Muscle of leg (tissue), 11 donors: ENCODE data around the gene AKT1. TPM values are rescaled to one million over a fixed set of nuclear protein-coding genes. Genes with fewer than 3 reads are reported as not detected.
A peak's percentile ranks its signal among the peaks of the same experiment; 100 is the strongest.

Source experiments
- DNase-seq: peaks from one replicate; pipeline ENCODE4 v3.0.0; 2013
- H3K27ac ChIP-seq: one replicate; pipeline ENCODE4 v1.5.1; 2013; ENCODE audit warnings: mild to moderate bottlenecking, low read length, control low read depth
- H3K27me3 ChIP-seq: one replicate; pipeline ENCODE4 v1.6.1; 2013; ENCODE audit warnings: low read length; ENCODE audit not compliant: control insufficient read depth, insufficient read depth
- H3K36me3 ChIP-seq: one replicate; pipeline ENCODE4 v1.6.1; 2013; ENCODE audit warnings: low read length; ENCODE audit not compliant: control insufficient read depth, insufficient read depth
- H3K4me1 ChIP-seq: one replicate; pipeline ENCODE4 v1.6.1; 2013; ENCODE audit warnings: low read length; ENCODE audit not compliant: control insufficient read depth, insufficient read depth
- H3K4me3 ChIP-seq: one replicate; pipeline ENCODE4 v1.5.1; 2013; ENCODE audit warnings: low read length, control low read depth
- H3K9me3 ChIP-seq: replicated peaks from 2 replicates; pipeline ENCODE4 v1.6.1; 2013; ENCODE audit warnings: low read depth, low read length; ENCODE audit not compliant: control insufficient read depth
- WGBS: methylation state at CpG from one replicate; pipeline ENCODE4 v1.1.5; 2013; ENCODE audit warnings: missing lambda C conversion rate; ENCODE audit not compliant: insufficient coverage; 5-methylcytosine and 5-hydroxymethylcytosine counted together
- polyA plus RNA-seq, 8 donors: library from polyadenylated mRNA; unstranded; fragments of 120-200 nt; gene quantifications; one replicate each; pipeline versions ENCODE4 v1.2.1 to v1.2.3, GENCODE V29; 2013; ENCODE audit warnings: inconsistent platforms in 1 of 8, low replicate concordance in 1 of 8; ENCODE audit not compliant: insufficient read length in 8 of 8, insufficient read depth in 1 of 8
- total RNA-seq: library from RNA; stranded (reverse); fragments of 120-200 nt; gene quantifications from one replicate; pipeline ENCODE4 v1.2.4, GENCODE V29; 2013

The AKT1 gene
- total and polyA plus RNA-seq, 9 donors, result 135 to 255 (median 217) TPM

DNA sequence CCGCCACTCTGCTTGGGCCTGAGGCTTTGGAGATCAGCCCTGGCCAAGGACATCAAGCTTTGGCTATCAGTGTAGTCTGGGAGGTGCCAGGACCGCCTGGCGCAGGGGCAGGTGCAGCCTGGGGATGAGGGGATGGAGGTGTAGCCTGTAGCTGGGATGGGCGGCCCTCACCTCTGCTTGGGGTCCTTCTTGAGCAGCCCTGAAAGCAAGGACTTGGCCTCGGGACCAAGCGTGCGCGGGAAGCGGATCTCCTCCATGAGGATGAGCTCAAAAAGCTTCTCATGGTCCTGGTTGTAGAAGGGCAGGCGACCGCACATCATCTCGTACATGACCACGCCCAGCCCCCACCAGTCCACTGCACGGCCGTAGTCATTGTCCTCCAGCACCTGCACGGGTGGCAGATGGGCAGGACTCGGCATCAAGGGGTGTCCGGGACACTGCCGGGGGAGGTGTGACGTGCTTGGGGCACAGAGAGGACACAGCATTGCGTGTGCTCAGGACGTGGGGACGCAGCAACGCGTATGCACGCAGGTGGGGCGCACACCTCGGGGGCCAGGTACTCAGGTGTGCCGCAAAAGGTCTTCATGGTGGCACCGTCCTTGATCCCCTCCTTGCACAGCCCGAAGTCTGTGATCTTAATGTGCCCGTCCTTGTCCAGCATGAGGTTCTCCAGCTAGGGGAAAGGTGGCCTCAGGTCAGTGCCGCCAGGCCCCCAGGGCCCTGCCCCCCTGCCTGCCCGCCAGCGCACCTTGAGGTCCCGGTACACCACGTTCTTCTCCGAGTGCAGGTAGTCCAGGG lies 22.6 kb downstream of the AKT1 start:
- no peak for DNase-seq
- H3K36me3 ChIP-seq, result peaks cover 84% of the 10 kb centered on the region
- H3K4me1 ChIP-seq, result peaks cover 24% of the 10 kb centered on the region
- H3K27me3 ChIP-seq, result no peaks in the 10 kb centered on the region
- H3K9me3 ChIP-seq, result peaks cover 8% of the 10 kb centered on the region
- H3K27ac ChIP-seq, result no peak overlapping the region
- no peak overlapping the region for H3K4me3 ChIP-seq
- 92% methylated on average over 38 of the region's 38 CpGs for WGBS

DNA sequence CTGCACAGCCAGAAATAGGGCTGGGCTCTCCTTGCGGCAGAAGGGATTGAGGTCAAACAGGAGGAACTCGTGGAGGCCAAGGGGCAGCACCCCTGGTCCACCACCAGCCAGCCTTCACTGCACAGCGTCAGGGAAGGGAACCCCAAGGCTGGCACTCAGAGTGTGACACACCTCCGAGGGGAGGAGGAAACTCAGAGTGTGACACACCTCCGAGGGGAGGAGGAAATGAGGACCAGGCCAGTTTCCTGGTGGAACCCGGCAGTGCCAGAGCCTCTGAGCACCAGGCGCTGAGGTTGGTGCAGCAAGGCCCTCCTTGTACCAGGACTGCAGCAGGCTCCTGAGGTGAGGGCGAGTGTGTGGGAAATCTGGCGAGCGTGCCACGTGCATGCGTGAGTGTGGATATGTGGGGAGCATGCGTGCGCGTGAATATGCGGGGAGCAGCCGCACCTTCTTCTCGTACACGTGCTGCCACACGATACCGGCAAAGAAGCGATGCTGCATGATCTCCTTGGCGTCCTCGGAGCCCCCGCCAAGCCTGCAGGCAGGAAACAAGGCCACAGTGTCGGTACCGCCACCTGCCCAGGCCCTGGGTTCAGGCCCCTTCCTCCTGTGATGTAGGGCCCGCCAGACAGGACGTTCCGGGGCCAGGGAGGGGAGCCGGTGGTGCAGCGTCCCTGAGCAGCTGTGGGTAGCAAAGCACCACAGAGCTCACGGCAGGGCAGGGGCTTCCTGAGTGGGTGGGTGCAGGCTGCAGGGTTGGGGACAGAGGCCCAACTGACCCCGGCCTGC lies 23.4 kb downstream of the AKT1 start:
- H3K36me3 ChIP-seq, result peaks cover 77% of the 10 kb centered on the region
- no peak for DNase-seq
- WGBS, result 91% methylated on average over 34 of the region's 34 CpGs

DNA sequence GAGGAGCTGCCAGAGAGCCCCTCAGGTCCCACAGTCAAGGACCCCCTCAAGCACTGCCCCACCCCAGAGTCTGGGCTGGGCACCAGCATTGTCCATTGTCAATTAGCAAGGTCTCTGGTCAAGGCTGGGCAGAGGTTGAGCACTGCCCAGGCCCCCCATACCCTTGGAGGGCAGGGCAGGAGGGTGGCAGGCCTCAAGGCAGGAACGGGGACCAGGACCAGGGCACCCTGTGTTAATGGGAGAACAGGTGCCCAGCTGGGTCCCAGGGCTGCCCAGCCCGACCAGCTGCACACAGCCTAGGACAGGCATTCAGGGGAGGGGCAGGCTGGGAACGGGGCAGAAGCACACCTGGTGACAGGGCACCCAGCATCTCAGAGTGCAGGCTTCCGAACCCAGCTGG lies 24.2 kb downstream of the AKT1 start:
- Histone ChIP-seq H3K27ac (no peak overlapping the region), H3K36me3 (peaks cover 70% of the 10 kb centered on the region), H3K4me1 (peaks cover 18% of the 10 kb centered on the region), H3K9me3 (peaks cover 8% of the 10 kb centered on the region), H3K4me3 (no peak overlapping the region), H3K27me3 (no peaks in the 10 kb centered on the region)
- WGBS, result 95% methylated on average over 4 of the region's 4 CpGs
- DNase-seq, result no peak

More for the DNA sequence above, 23.4 kb downstream of the AKT1 start:
- Histone ChIP-seq H3K4me3 (no peak overlapping the region), H3K27me3 (no peaks in the 10 kb centered on the region), H3K4me1 (peaks cover 18% of the 10 kb centered on the region), H3K9me3 (peaks cover 8% of the 10 kb centered on the region), H3K27ac (no peak overlapping the region)

DNA sequence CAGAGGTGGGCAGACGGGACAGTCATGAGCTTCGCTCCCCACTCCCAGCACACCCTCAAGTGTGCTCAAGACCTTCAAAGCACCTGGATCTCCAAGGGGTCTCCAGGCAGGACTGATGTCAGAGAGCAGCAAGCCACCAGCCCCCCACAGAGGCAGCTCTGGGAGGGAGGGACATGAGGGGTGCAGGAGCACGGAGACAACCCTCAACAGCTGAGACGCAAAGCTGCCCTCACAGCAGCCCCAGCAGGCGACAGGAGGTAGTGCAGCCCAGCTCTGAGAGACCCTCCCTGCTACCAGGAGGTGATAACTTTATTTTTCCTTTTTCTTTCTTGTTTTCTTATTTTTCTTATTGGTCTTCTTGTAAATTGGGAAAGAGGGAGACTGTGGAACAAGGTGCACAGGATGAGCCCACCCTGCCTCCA lies 24.7 kb downstream of the AKT1 start:
- Histone ChIP-seq H3K9me3 (peaks cover 8% of the 10 kb centered on the region), H3K27ac (no peak overlapping the region), H3K27me3 (no peaks in the 10 kb centered on the region), H3K4me1 (peaks cover 18% of the 10 kb centered on the region), H3K36me3 (peaks cover 65% of the 10 kb centered on the region), H3K4me3 (no peak overlapping the region)
- WGBS, result no CpG with 5 or more reads among the region's 5 CpGs
- DNase-seq, result no peak

DNA sequence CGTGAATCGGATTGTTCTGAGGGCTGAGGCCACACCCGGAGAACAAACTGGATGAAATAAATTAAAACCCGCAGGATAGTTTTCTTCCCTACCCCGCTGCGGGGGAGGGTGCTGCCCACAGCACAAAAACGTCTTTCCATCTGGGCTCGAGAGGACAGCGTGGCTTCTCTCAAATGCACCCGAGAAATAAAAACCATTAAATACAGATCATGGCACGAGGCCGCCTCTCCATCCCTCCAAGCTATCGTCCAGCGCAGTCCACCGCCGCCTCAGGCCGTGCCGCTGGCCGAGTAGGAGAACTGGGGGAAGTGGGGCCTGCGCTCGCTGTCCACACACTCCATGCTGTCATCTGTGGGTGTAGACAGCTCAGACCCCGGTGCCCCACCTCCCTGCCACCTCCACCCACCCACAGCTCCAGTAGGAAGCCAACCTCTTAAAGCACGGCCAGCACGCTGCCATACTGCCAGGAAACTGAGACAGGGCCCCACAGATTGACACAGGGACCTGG lies 25.4 kb downstream of the AKT1 start:
- Histone ChIP-seq H3K4me1 (peaks cover 18% of the 10 kb centered on the region), H3K27me3 (no peaks in the 10 kb centered on the region), H3K27ac (no peak overlapping the region), H3K4me3 (no peak overlapping the region), H3K9me3 (peaks cover 8% of the 10 kb centered on the region), H3K36me3 (peaks cover 58% of the 10 kb centered on the region)
- 61% methylated on average over 13 of the region's 24 CpGs for WGBS
- no peak for DNase-seq

DNA sequence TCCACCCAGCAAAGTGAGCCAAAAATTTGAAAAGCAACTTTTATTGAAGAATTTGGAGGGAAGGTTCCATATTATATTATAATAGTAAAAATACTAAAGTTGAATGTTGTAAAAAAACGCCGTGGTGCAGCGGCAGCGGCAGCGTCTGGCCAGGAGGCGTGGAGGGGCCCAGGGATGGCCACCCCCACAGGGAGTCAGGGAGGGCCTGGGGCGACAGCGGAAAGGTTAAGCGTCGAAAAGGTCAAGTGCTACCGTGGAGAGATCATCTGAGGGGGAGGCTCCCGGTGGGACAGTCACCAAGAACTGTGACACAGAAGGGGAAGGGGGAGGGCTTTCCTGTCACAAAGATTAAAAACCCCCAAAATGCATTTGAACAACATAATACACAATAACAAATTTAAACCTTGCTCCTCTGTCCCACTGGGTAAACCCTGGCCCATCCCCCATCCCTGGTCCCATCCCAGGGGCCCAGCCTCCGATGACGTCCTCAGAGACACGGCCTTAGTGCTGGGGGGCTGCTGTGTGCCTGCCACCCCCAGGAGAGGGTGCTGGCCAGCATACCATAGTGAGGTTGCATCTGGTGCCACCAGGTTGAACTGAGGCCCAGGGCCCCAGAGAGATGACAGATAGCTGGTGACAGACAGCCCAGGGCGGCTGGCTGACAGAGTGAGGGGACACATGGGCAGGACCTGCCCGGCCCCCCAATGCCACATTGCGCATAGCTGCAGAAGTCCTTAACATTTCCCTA lies 26.1 kb downstream of the AKT1 start:
- Histone ChIP-seq H3K36me3 (peaks cover 52% of the 10 kb centered on the region), H3K27me3 (no peaks in the 10 kb centered on the region), H3K4me1 (peaks cover 18% of the 10 kb centered on the region), H3K9me3 (peaks cover 8% of the 10 kb centered on the region), H3K4me3 (no peak overlapping the region), H3K27ac (no peak overlapping the region)
- DNase-seq, result no peak
- WGBS, result 85% methylated on average over 12 of the region's 18 CpGs

DNA sequence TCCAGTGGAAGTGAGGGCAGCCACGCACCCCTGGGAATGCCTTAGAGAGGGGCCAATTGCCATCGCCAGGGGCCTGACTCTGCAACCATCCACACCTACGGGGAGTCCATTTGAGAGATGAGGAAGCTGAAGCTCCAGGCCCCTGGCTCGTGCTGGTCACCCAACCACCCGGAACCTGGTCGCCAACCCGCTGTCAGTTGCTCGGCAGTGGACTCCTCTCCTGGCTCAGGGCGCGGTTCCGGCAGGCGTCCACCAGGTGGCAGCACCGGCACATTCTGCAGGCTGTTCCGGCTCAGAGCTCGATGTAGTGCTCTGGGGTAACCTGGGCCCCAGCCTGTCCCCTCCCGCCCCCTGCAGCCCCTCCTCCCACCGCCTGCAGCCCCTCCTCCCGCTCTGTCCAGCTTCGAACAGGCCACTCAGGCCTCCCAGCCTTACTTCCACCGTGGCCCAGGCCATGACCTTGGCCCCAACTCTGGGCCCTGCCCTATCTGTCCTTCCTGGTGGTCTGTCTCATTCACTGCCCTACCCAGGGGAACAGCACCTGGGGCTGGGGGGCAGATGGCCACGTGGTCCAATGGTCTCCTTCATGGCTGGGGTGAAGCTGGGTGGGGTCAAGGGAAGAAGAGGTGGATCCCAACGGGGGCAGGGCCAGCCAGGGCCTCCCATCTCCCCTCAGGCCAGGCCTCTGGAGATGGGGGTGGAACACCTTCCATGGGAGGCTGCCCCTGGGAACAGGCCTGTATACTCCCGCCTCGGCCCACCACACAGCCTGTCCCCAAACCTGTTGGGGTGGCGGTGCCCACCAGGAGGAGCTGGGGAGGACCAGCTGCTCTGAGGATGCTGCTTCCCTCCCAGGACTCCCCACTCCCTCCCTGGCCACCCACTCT lies 26.9 kb downstream of the AKT1 start:
- H3K4me3 ChIP-seq, result no peak overlapping the region
- 4% methylated on average over 14 of the region's 25 CpGs for WGBS
- H3K4me1 ChIP-seq, result peaks cover 18% of the 10 kb centered on the region
- H3K9me3 ChIP-seq, result peaks cover 8% of the 10 kb centered on the region
- H3K27ac ChIP-seq, result peak overlapping the region; percentile 55
- H3K36me3 ChIP-seq, result peaks cover 45% of the 10 kb centered on the region
- no peaks in the 10 kb centered on the region for H3K27me3 ChIP-seq
- peak; percentile 90 for DNase-seq

DNA sequence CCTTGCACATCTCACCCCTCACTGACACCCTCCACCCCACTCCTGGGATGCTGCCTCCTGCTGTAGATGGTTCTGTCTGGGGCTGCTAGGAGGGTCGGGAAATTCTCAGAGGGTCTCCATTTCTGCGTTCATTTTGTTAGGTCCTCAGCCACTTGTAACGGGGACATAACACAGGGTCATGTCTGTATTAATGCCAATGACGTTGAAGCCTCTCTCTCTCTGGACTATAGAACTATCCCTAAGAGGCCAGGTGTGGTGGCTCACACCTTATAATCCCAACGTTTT lies 28.0 kb downstream of the AKT1 start:
- Histone ChIP-seq H3K36me3 (peaks cover 34% of the 10 kb centered on the region), H3K9me3 (peaks cover 8% of the 10 kb centered on the region), H3K27me3 (no peaks in the 10 kb centered on the region), H3K27ac (peak overlapping the region; percentile 3), H3K4me3 (no peak overlapping the region), H3K4me1 (peaks cover 16% of the 10 kb centered on the region)
- 84% methylated on average over 5 of the region's 5 CpGs for WGBS
- DNase-seq, result no peak

DNA sequence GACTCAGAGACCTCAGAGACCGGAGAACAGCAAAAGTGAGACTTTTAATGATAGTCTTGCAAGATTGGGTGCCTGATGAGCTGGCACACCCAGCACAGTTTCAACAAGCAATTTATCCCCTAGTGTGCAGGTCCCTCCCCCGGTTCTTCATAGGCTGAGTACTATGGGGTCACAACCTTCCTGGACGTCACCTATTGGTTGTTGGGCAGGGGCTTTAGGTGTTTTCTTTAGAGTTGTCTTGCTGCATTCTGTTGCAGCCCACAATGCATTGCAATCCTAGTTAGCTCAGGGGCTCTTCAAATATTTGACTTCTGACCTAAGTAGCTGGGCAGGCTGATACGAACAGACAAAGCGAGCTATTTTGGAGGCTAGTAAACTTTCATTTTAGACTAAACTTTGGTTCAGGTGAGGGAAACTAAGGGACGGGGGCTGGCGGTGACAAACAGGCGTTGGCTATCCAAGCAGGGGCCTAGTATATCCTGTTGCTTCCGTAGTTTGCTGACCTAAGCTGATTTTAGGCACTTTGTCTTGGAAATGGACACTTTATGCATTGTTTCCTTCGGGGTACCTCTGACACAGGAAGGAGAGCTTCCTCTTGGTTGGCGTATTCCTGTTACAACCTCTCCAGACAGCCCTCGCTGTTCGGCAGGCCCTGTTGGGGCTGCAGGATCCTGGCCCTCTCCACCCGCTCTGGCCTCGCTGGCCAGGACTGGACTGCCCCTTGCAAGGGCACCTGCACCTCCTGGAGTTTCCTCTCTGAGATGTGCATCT lies 28.5 kb downstream of the AKT1 start:
- no peak overlapping the region for H3K4me3 ChIP-seq
- WGBS, result 88% methylated on average over 10 of the region's 15 CpGs
- peaks cover 16% of the 10 kb centered on the region for H3K4me1 ChIP-seq
- DNase-seq, result no peak
- H3K27me3 ChIP-seq, result no peaks in the 10 kb centered on the region
- H3K36me3 ChIP-seq, result peaks cover 29% of the 10 kb centered on the region
- peak overlapping the region; percentile 3 for H3K27ac ChIP-seq
- peaks cover 8% of the 10 kb centered on the region for H3K9me3 ChIP-seq
